MM.1S (cell line): ENCODE results near the gene PRDM7.

ENCODE experiments used
- EZH2 ChIP-seq: fragments of 300-600 bp; sonication (generic); optimal IDR thresholded peaks from 2 replicates; pipeline ENCODE3; 2017; ENCODE audit warnings: low read depth, mild to moderate bottlenecking, antibody characterized with exemption, low read length, mixed read lengths
- TF ChIP-seq, protein P1 (sequence below): fragments of 300-600 bp; sonication (generic); IDR thresholded peaks from 2 replicates; pipeline ENCODE4 v1.5.1; 2016; ENCODE audit warnings: antibody characterized with exemption, low read length, mixed read lengths

DNA sequence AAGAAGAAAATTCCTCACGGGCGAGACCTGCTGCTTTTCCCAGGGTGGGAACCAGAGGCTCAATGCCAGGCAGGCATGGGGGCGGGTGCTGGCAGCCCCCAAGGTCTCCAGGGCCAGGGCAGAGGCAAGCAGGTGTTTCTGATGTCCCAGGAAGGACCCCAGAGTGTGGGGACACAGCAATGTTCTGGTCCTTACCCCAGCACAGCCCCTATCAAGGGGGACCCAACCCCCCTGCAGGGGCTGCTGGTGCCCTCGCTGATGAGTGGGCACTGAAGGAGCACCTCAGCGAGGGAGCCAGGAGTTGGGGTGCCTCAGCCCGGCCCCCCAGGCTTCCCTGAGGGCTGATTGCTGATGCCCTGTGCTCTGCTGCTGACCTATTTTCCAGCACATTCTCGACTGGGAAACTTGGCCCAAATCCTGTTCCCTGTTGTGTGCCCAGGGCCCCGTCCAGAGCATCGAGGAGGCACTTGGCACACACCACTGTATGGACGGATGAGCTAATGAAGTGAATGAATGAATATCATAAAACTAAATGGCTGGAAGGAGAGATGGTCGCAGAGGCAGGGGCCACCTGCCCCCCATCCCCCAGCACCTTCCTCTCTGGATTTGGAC, 60.7 kb downstream of the PRDM7 start:
- TF ChIP-seq, protein P1, sequence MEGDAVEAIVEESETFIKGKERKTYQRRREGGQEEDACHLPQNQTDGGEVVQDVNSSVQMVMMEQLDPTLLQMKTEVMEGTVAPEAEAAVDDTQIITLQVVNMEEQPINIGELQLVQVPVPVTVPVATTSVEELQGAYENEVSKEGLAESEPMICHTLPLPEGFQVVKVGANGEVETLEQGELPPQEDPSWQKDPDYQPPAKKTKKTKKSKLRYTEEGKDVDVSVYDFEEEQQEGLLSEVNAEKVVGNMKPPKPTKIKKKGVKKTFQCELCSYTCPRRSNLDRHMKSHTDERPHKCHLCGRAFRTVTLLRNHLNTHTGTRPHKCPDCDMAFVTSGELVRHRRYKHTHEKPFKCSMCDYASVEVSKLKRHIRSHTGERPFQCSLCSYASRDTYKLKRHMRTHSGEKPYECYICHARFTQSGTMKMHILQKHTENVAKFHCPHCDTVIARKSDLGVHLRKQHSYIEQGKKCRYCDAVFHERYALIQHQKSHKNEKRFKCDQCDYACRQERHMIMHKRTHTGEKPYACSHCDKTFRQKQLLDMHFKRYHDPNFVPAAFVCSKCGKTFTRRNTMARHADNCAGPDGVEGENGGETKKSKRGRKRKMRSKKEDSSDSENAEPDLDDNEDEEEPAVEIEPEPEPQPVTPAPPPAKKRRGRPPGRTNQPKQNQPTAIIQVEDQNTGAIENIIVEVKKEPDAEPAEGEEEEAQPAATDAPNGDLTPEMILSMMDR = no peak
- TF ChIP-seq EZH2 = no peak
